H1 (cell line): ENCODE data around the gene BCAS3. TPM values are rescaled to one million over a fixed set of nuclear protein-coding genes. Genes with fewer than 3 reads are reported as not detected.

Source experiments
- CTCF ChIA-PET: fragments of 300-600 bp; sonication (Branson Sonifier 250); formaldehyde crosslinking; loops from one replicate; lab custom pipeline; 2021; ENCODE audit not compliant: partially characterized antibody; lab: Charles Lee
- POLR2A ChIA-PET: fragments of 300-600 bp; sonication (Branson Sonifier 250); formaldehyde crosslinking; loops from one replicate; lab custom pipeline; 2021; ENCODE audit warnings: inconsistent platforms; ENCODE audit not compliant: partially characterized antibody; lab: Charles Lee
- DNase-seq, 2 experiments: peaks; one replicate each; pipeline versions ENCODE4 v3.0.0 to v3.0.0-alpha.2; 2010 to 2022; ENCODE audit warnings: low spot score in 2 of 2, low read depth in 1 of 2, mixed read lengths in 1 of 2
- FAIRE-seq: peaks from 2 replicates; lab custom pipeline; 2011; peaks lifted over from hg19 to GRCh38; lab: Jason Lieb, UNC
- H2AFZ ChIP-seq: 2 replicates; pipeline ENCODE4 v1.8.1; 2012; ENCODE audit warnings: low read length, inconsistent platforms
- H2AK5ac ChIP-seq: 2 replicates; pipeline ENCODE4 v1.6.1; 2013; ENCODE audit warnings: low read depth, low read length
- H2BK120ac ChIP-seq: replicated peaks from 2 replicates; pipeline ENCODE3; 2013; ENCODE audit warnings: low read depth, low read length, inconsistent platforms
- H2BK12ac ChIP-seq: 2 replicates; pipeline ENCODE4 v1.6.1; 2013; ENCODE audit warnings: low read depth, low read length
- H2BK15ac ChIP-seq: 2 replicates; pipeline ENCODE4 v1.6.1; 2013; ENCODE audit warnings: low read length
- H2BK20ac ChIP-seq: 2 replicates; pipeline ENCODE4 v1.6.1; 2013; ENCODE audit warnings: low read length
- H2BK5ac ChIP-seq: 2 replicates; pipeline ENCODE4 v1.6.1; 2013; ENCODE audit warnings: low read depth, low read length
- H3K14ac ChIP-seq: 2 replicates; pipeline ENCODE4 v1.6.1; 2013; ENCODE audit warnings: inconsistent platforms; ENCODE audit not compliant: insufficient read length
- H3K18ac ChIP-seq: 2 replicates; pipeline ENCODE4 v1.6.1; 2013; ENCODE audit warnings: low read length; ENCODE audit errors: extremely low read depth
- H3K23ac ChIP-seq: 2 replicates; pipeline ENCODE4 v1.6.1; 2013; ENCODE audit warnings: inconsistent platforms; ENCODE audit not compliant: insufficient read length
- H3K23me2 ChIP-seq: 2 replicates; pipeline ENCODE4 v1.6.1; 2013; ENCODE audit warnings: low read depth, low read length
- H3K27ac ChIP-seq: 2 replicates; pipeline ENCODE4 v1.6.1; 2011; ENCODE audit warnings: low read depth, low read length, inconsistent platforms
- H3K27me3 ChIP-seq, 4 experiments: replicated peaks in 1 of 4; 1 replicate in 1 of 4; 2 replicates in 3 of 4; pipeline versions ENCODE4 v1.6.1 to v1.8.1; 2011 to 2013; ENCODE audit warnings: low read length in 3 of 4, mild to moderate bottlenecking in 3 of 4, inconsistent platforms in 2 of 4, mixed read lengths in 2 of 4, moderate library complexity in 1 of 4; ENCODE audit not compliant: control insufficient read depth in 3 of 4, insufficient read depth in 3 of 4; ENCODE audit errors: extremely low read depth in 1 of 4
- H3K36me3 ChIP-seq, 4 experiments: 2 replicates each; pipeline versions ENCODE4 v1.6.1 to v1.8.1; 2011 to 2013; ENCODE audit warnings: mild to moderate bottlenecking in 4 of 4, low read length in 3 of 4, moderate library complexity in 2 of 4, control low read depth in 1 of 4, inconsistent platforms in 1 of 4; ENCODE audit not compliant: insufficient read depth in 4 of 4, control insufficient read depth in 2 of 4
- H3K4ac ChIP-seq: replicated peaks from 2 replicates; pipeline ENCODE3; 2013; ENCODE audit warnings: low read length, low read depth, mixed read lengths, inconsistent platforms; ENCODE audit not compliant: insufficient read length
- H3K4me1 ChIP-seq, 4 experiments: replicated peaks in 1 of 4; 1 replicate in 1 of 4; 2 replicates in 3 of 4; pipeline versions ENCODE4 v1.6.1 to v1.8.1; 2011 to 2013; ENCODE audit warnings: low read length in 3 of 4, inconsistent platforms in 2 of 4, mixed read lengths in 1 of 4; ENCODE audit not compliant: insufficient read depth in 4 of 4, control insufficient read depth in 3 of 4
- H3K4me2 ChIP-seq, 2 experiments: 2 replicates each; pipeline versions ENCODE4 v1.6.1 to v1.8.1; 2011 to 2013; ENCODE audit warnings: low read depth in 2 of 2, low read length in 2 of 2, control low read depth in 1 of 2, inconsistent platforms in 1 of 2, mild to moderate bottlenecking in 1 of 2; ENCODE audit not compliant: insufficient read depth in 1 of 2
- H3K4me3 ChIP-seq, 4 experiments: fragments of 200-600, 300-600 bp in 1 of 4; sonication (generic), shearing (Covaris generic), sonication (Bioruptor Twin) in 1 of 4; 2 replicates each; pipeline versions ENCODE4 v1.5.1 to v1.8.1; 2011 to 2016; ENCODE audit warnings: low read length in 4 of 4, low read depth in 3 of 4, control low read depth in 2 of 4, inconsistent platforms in 2 of 4, mild to moderate bottlenecking in 2 of 4, mixed read lengths in 1 of 4, moderate library complexity in 1 of 4; ENCODE audit not compliant: insufficient read depth in 2 of 4; ENCODE audit errors: extremely low read depth in 1 of 4
- H3K56ac ChIP-seq: replicated peaks from 2 replicates; pipeline ENCODE3; 2013; ENCODE audit warnings: low read depth, mild to moderate bottlenecking, mixed read lengths, low read length, inconsistent platforms; ENCODE audit not compliant: insufficient read length
- H3K79me1 ChIP-seq: 2 replicates; pipeline ENCODE4 v1.6.1; 2013; ENCODE audit warnings: low read depth, low read length, control low read depth
- H3K79me2 ChIP-seq, 2 experiments: 2 replicates each; pipeline versions ENCODE4 v1.6.1 to v1.8.1; 2012 to 2013; ENCODE audit warnings: low read length in 2 of 2, mild to moderate bottlenecking in 2 of 2, inconsistent platforms in 1 of 2; ENCODE audit not compliant: insufficient read depth in 2 of 2, control insufficient read depth in 1 of 2
- H3K9ac ChIP-seq, 4 experiments: replicated peaks in 1 of 4; 1 replicate in 1 of 4; 2 replicates in 3 of 4; pipeline versions ENCODE4 v1.6.1 to v1.8.1; 2011 to 2013; ENCODE audit warnings: low read depth in 3 of 4, low read length in 3 of 4, control low read depth in 2 of 4, mild to moderate bottlenecking in 2 of 4, moderate library complexity in 2 of 4, inconsistent platforms in 1 of 4; ENCODE audit errors: extremely low read depth in 1 of 4
- H3K9me3 ChIP-seq, 2 experiments: 2 replicates each; pipeline versions ENCODE4 v1.6.1 to v1.8.1; 2012 to 2013; ENCODE audit warnings: mild to moderate bottlenecking in 2 of 2, moderate library complexity in 2 of 2, control low read depth in 1 of 2, inconsistent platforms in 1 of 2, low read depth in 1 of 2, low read length in 1 of 2, mixed read lengths in 1 of 2; ENCODE audit not compliant: insufficient read depth in 2 of 2
- H4K20me1 ChIP-seq, 2 experiments: replicated peaks in 1 of 2; 2 replicates each; pipeline versions ENCODE3 to v1.8.1; 2011 to 2013; ENCODE audit warnings: inconsistent platforms in 2 of 2, low read length in 2 of 2, mild to moderate bottlenecking in 1 of 2; ENCODE audit not compliant: insufficient read depth in 2 of 2, control insufficient read depth in 1 of 2
- H4K5ac ChIP-seq: 2 replicates; pipeline ENCODE4 v1.6.1; 2013; ENCODE audit warnings: low read length, low read depth, mixed read lengths, inconsistent platforms; ENCODE audit not compliant: insufficient read length
- H4K8ac ChIP-seq: 2 replicates; pipeline ENCODE4 v1.8.0; 2013; ENCODE audit warnings: mild to moderate bottlenecking, moderate library complexity, low read length, inconsistent platforms; ENCODE audit not compliant: insufficient read depth; ENCODE audit errors: extremely low read depth
- H4K91ac ChIP-seq: replicated peaks from 2 replicates; pipeline ENCODE3; 2013; ENCODE audit warnings: low read length, mixed read lengths, inconsistent platforms; ENCODE audit not compliant: insufficient read length
- BACH1 ChIP-seq: IDR thresholded peaks from 2 replicates; pipeline ENCODE4 v1.6.1; 2012; ENCODE audit warnings: low read length, improper control_type of control experiment
- EZH2 ChIP-seq: fragments of 200-600 bp; sonication (generic); IDR thresholded peaks from 2 replicates; pipeline ENCODE4 v1.7.1; 2012; ENCODE audit warnings: low read depth, mild to moderate bottlenecking, moderate library complexity, low read length, inconsistent platforms; ENCODE audit not compliant: severe bottlenecking
- FOSL1 ChIP-seq: IDR thresholded peaks from 2 replicates; pipeline ENCODE4 v1.6.1; 2011; ENCODE audit warnings: mild to moderate bottlenecking, low read depth, low read length, moderate library complexity; ENCODE audit not compliant: insufficient read depth
- JUND ChIP-seq: IDR thresholded peaks from 2 replicates; pipeline ENCODE4 v1.6.1; 2011; ENCODE audit warnings: mild to moderate bottlenecking, improper control_type of control experiment, low read length
- RAD21 ChIP-seq, 2 experiments: IDR thresholded peaks in 1 of 2; conservative IDR thresholded peaks in 1 of 2; 2 replicates each; pipeline ENCODE4 v1.6.1; 2011; ENCODE audit warnings: low read depth in 2 of 2, low read length in 2 of 2, improper control_type of control experiment in 1 of 2, inconsistent platforms in 1 of 2, mild to moderate bottlenecking in 1 of 2, moderate library complexity in 1 of 2
- SIN3A ChIP-seq, 2 experiments: IDR thresholded peaks in 1 of 2; conservative IDR thresholded peaks in 1 of 2; 2 replicates each; pipeline ENCODE4 v1.6.1; 2011 to 2012; ENCODE audit warnings: low read length in 2 of 2, improper control_type of control experiment in 1 of 2, low read depth in 1 of 2, mild to moderate bottlenecking in 1 of 2
- SUZ12 ChIP-seq: fragments of 200-600 bp; sonication (generic); IDR thresholded peaks from 2 replicates; pipeline ENCODE4 v1.6.1; 2012; ENCODE audit warnings: mild to moderate bottlenecking, inconsistent platforms, low read length, moderate library complexity, mixed read lengths
- TEAD4 ChIP-seq: IDR thresholded peaks from 2 replicates; pipeline ENCODE4 v1.6.1; 2012; ENCODE audit warnings: low read depth, low read length, inconsistent platforms, mixed read lengths
- WGBS, 2 experiments: shearing (Covaris generic) in 1 of 2; methylation state at CpG; one replicate each; pipeline versions ENCODE4 v1.1.6 to v1.1.7; 2013 to 2015; ENCODE audit warnings: low lambda C conversion rate in 2 of 2, mixed read lengths in 2 of 2, inconsistent platforms in 1 of 2, low coverage in 1 of 2, missing lambda C conversion rate in 1 of 2; ENCODE audit not compliant: insufficient replicate concordance in 2 of 2, insufficient coverage in 1 of 2, insufficient read length in 1 of 2; ENCODE audit errors: extremely low coverage in 1 of 2, missing lambda C conversion rate in 1 of 2; 5-methylcytosine and 5-hydroxymethylcytosine counted together
- long read RNA-seq, 2 experiments: library from RNA in 1 of 2; library from capped mRNA in 1 of 2; stranded (forward); transcript quantifications; one replicate each; pipeline ENCODE4 v2.0.0, GENCODE V29; 2021; ENCODE audit warnings: inconsistent platforms in 1 of 2
- polyA minus RNA-seq, 3 experiments: library from RNA; depleted of rRNA, polyadenylated mRNA; stranded (reverse); fragments of >200 nt; gene quantifications; 1 replicate in 2 of 3; 2 replicates in 1 of 3; pipeline ENCODE4 v1.2.3, GENCODE V29; 2011
- polyA plus RNA-seq, 7 experiments: library from polyadenylated mRNA; depleted of rRNA in 3 of 7; stranded (reverse) in 5 of 7; unstranded in 2 of 7; fragments of >200 nt in 5 of 7; fragments of 200-250 nt in 2 of 7; gene quantifications; 1 replicate in 5 of 7; 2 replicates in 1 of 7; 4 replicates in 1 of 7; pipeline versions ENCODE4 v1.2.1 to v1.2.3, GENCODE V29; 2011 to 2013; ENCODE audit warnings: missing spikeins in 2 of 7, mixed read lengths in 2 of 7
- total RNA-seq: library from RNA; stranded (reverse); fragmentation: NEBNext Ultra II Directional; extraction: Animal tissue kit (Norgen Biotek cat#: 25700); gene quantifications from 2 replicates; pipeline ENCODE4 v1.2.1, GENCODE V29; 2021

Gene BCAS3
- total RNA-seq: 11.7 and 13.3 TPM in 2 replicates
- 9.9 and 13.9 TPM in 2 replicates for polyA plus RNA-seq (2011; rRNA removed)
- polyA plus RNA-seq (2011; cell fraction: cytosol; rRNA removed): 10.0 TPM
- polyA plus RNA-seq (2011; cell fraction: nucleus; rRNA removed): 16.8 TPM
- polyA plus RNA-seq (2012, experiment 1 of 2): 10.2 to 15.4 TPM (median 11.9 TPM) in 4 replicates
- 5.9 TPM for polyA plus RNA-seq (2012, experiment 2 of 2)
- 9.3 TPM for polyA plus RNA-seq (2013, experiment 1 of 2)
- 8.9 TPM for polyA plus RNA-seq (2013, experiment 2 of 2)
- polyA minus RNA-seq (2011; rRNA and poly(A)+ RNA removed): 97.3 and 102 TPM in 2 replicates
- 21.7 TPM for polyA minus RNA-seq (2011; cell fraction: cytosol; rRNA and poly(A)+ RNA removed)
- polyA minus RNA-seq (2011; cell fraction: nucleus; rRNA and poly(A)+ RNA removed): 174 TPM
- long read RNA-seq, experiment 1, full-length matches to known transcripts: 2 of 4 reads
- long read RNA-seq, experiment 1, partial matches to known transcripts: 0 of 4 reads
- long read RNA-seq, experiment 1, other reads (novel, unspliced or antisense): 2 of 4 reads
- long read RNA-seq, experiment 2: 0 reads

- H3K14ac ChIP-seq: no peak within 1 kb of the TSS
- DNase-seq (peak; percentile 93 to 95), FAIRE-seq (peak; percentile 28)
- H3K18ac ChIP-seq: no peak within 1 kb of the TSS; the same call in 1 of the 2 replicates
- no peak within 1 kb of the TSS for H2BK20ac ChIP-seq
- H3K36me3 ChIP-seq: no peaks in the 10 kb centered on the region
- no peak within 1 kb of the TSS for H4K8ac ChIP-seq
- H2BK5ac ChIP-seq: peak within 1 kb of the TSS; percentile 66; the same call in 1 of the 2 replicates
- no peaks in the 10 kb centered on the region; the same call in 1 of the 2 replicates for H3K23me2 ChIP-seq
- no peak within 1 kb of the TSS for H2AK5ac ChIP-seq
- H3K4ac ChIP-seq: no peak within 1 kb of the TSS
- H4K5ac ChIP-seq: no peak within 1 kb of the TSS
- CTCF ChIA-PET: interaction anchor here (0.7 to 1.2 kb wide), 3 partner anchors 10 to 37 kb away, joined by 3 to 4 read pairs (median 3); no protein-coding TSS in a partner anchor
- H3K23ac ChIP-seq: no peak within 1 kb of the TSS
- H2BK12ac ChIP-seq: peak within 1 kb of the TSS; percentile 13; the same call in 1 of the 2 replicates
- H3K4me2 ChIP-seq: peak within 1 kb of the TSS; percentile 84 to 95
- H3K4me1 ChIP-seq: peaks cover 0 to 2% (median 0%) of the 10 kb centered on the region in 4 experiments; a peak in 4 of 7 replicates
- H4K91ac ChIP-seq: no peak within 1 kb of the TSS
- 2% methylated on average over 47 of the region's 51 CpGs; no CpG with 5 or more reads in 1 of the 2 experiments for WGBS, 2 experiments
- peak within 1 kb of the TSS; percentile 67 to 96 (median 80) for H3K4me3 ChIP-seq
- H3K9ac ChIP-seq: peak within 1 kb of the TSS; percentile 57 to 74 (median 66)
- H3K27me3 ChIP-seq: no peaks in the 10 kb centered on the region
- peak within 1 kb of the TSS; percentile 14 for H3K56ac ChIP-seq
- H4K20me1 ChIP-seq: no peaks in the 10 kb centered on the region
- H2BK15ac ChIP-seq: no peak within 1 kb of the TSS
- POLR2A ChIA-PET: interaction anchor here (1.1 to 1.2 kb wide), 2 partner anchors 9 to 78 kb away, joined by 3 to 13 read pairs; partner anchors contain the start of gene PPM1D
- H3K79me2 ChIP-seq: no peaks in the 10 kb centered on the region
- no peak within 1 kb of the TSS for H2BK120ac ChIP-seq
- H2AFZ ChIP-seq: peak within 1 kb of the TSS; percentile 93
- H3K79me1 ChIP-seq: no peaks in the 10 kb centered on the region
- peak within 1 kb of the TSS; percentile 43; the same call in 1 of the 2 replicates for H3K27ac ChIP-seq
- no peaks in the 10 kb centered on the region for H3K9me3 ChIP-seq
- no peak for TF ChIP-seq FOSL1
- TF ChIP-seq RAD21 (IDR thresholded peaks at IDR 0.05 in 1 of 2, conservative IDR thresholded peaks at IDR 0.05 in 1 of 2; ENCODE audit: low read depth in 2 of 2, low read length in 2 of 2): no peak
- TF ChIP-seq TEAD4: 0 out of 2 replicates have a peak, but pooled peaks have one; percentile 1
- TF ChIP-seq SIN3A (conservative IDR thresholded peaks at IDR 0.05 in 1 of 2, IDR thresholded peaks at IDR 0.05 in 1 of 2; ENCODE audit: low read depth in 1 of 2, low read length in 2 of 2): peak; percentile 97 to 98; a peak in 3 of 4 replicates
- no peak for TF ChIP-seq EZH2
- no peak for TF ChIP-seq SUZ12
- no peak for TF ChIP-seq BACH1
- no peak for TF ChIP-seq JUND
These were observed at the start of gene BCAS3 for GRCh38 chr17:60677308-60678117. Gene BCAS3, plus strand, starts transcription at chr17:60677851.
